Heart right ventricle (tissue), 16 donors: ENCODE results near the gene CDKAL1. TPM values are rescaled to one million over a fixed set of nuclear protein-coding genes. Genes with fewer than 3 reads are reported as not detected.
A peak's percentile ranks its signal among the peaks of the same experiment; 100 is the strongest.

ENCODE experiments used
- ATAC-seq, 8 donors: fragments of 200-7000 bp; cut with Tn5 transposase; one replicate each; pipeline ENCODE4 v1.9.1; 2020; ENCODE audit warnings: mild to moderate bottlenecking in 8 of 8, moderate library complexity in 8 of 8, moderate number of reproducible peaks in 1 of 8
- DNase-seq, 2 donors: peaks; one replicate each; pipeline ENCODE4 v3.0.0-alpha.2; 2020
- H3K27ac ChIP-seq, 10 donors: fragments of 200-600 bp; sonication (generic) in 2 of 10; one replicate each; pipeline versions ENCODE4 v1.5.0 to v1.8.0; 2020 to 2022; ENCODE audit warnings: mild to moderate bottlenecking in 3 of 10
- H3K27me3 ChIP-seq, 7 donors: fragments of 200-600 bp; one replicate each; pipeline ENCODE4 v1.8.0; 2021 to 2022; ENCODE audit warnings: mild to moderate bottlenecking in 2 of 7
- H3K36me3 ChIP-seq, 9 donors: fragments of 200-600 bp; sonication (generic) in 1 of 9; one replicate each; pipeline versions ENCODE4 v1.5.0 to v1.8.0; 2020 to 2022; ENCODE audit warnings: mild to moderate bottlenecking in 2 of 9
- H3K4me1 ChIP-seq, 9 donors: fragments of 200-600 bp; sonication (generic) in 1 of 9; one replicate each; pipeline versions ENCODE4 v1.5.0 to v1.8.0; 2020 to 2022; ENCODE audit warnings: mild to moderate bottlenecking in 4 of 9
- H3K4me3 ChIP-seq, 10 donors: fragments of 200-600 bp; sonication (generic) in 2 of 10; one replicate each; pipeline versions ENCODE4 v1.5.0 to v1.8.0; 2020 to 2022; ENCODE audit warnings: mild to moderate bottlenecking in 7 of 10, moderate library complexity in 2 of 10
- H3K9me3 ChIP-seq, 11 donors: fragments of 200-600 bp in 10 of 11; sonication (generic) in 2 of 11; one replicate each; pipeline versions ENCODE4 v1.5.0 to v1.8.0; 2013 to 2022; ENCODE audit warnings: mild to moderate bottlenecking in 2 of 11, control low read depth in 1 of 11, moderate library complexity in 1 of 11
- WGBS, 2 donors: extraction: QIAGEN DNeasy Blood & Tissue Kit; methylation state at CpG; one replicate each; pipeline ENCODE4 v1.1.7; 2013; ENCODE audit warnings: inconsistent platforms in 1 of 2; 5-methylcytosine and 5-hydroxymethylcytosine counted together
- intact Hi-C, 10 donors: fragments of 100-400 bp; cut with DNase I; formaldehyde crosslinking; loops; one replicate each; pipeline versions ENCODE4 v1.11.1 to v1.14.2; 2022
- polyA plus RNA-seq, 2 donors: library from polyadenylated mRNA; stranded (reverse); fragments of 200-250 nt; gene quantifications; one replicate each; pipeline ENCODE4 v1.2.3, GENCODE V29; 2013
- total RNA-seq, 10 donors: library from RNA; stranded (reverse); fragmentation: NEBNext Ultra II Directional in 3 of 10; extraction: Animal tissue kit (Norgen Biotek cat#: 25700) in 3 of 10; gene quantifications; one replicate each; pipeline versions ENCODE4 v1.2.1 to v1.2.4, GENCODE V29; 2021 to 2023
- TF ChIP-seq, protein P1 (sequence below), 9 donors: fragments of 200-600 bp; sonication (generic) in 2 of 9; IDR thresholded peaks; one replicate each; pipeline versions ENCODE4 v1.5.0 to v1.8.0; 2021 to 2022; ENCODE audit warnings: antibody characterized with exemption in 9 of 9, mild to moderate bottlenecking in 5 of 9, moderate library complexity in 1 of 9
- donor health status: Arrhythmogenic right ventricular cardiomyopathy.
- donor health status: ischemic (EF 13 %, LVEDD 7.1; RV severe dilation, severe dysfunction).
- donor health status: healthy with polysubstance abuse.
- donor health status: DM: no; HTN: yes; CAD: no.
- donor health status: DM: no; HTN: no; CAD: no.
- donor health status: ischemic (EF 25% LVEDD 6.9; RV normal size, moderate dysfunction).
- donor health status: ischemic (EF 25% LVEDD 5.7; RV mildly dilated, moderate dysfunction).
- donor health status: healthy.
- donor health status: DM: yes; HTN: yes; CAD: no.
- donor health status: Ischemic cardiomyopathy.
- donor health status: ischemic (EF 35%, LVEDD 5.7; RV mildly dilated, moderate dysfunction).
- donor health status: nonischemic (EF 11% LVEDD 7.7; RV severe dilation, severe dysfunction).
- donor health status: DM: yes; HTN: yes; CAD: no.
- donor health status: PGD.
- donor health status: ischemic (EF 29% LVEDD 5.4; RV normal size, mild dysfunction).
- donor health status: nonischemic (EF 23%, LVEDD 6.1; RV moderate dilation, normal function).

Gene CDKAL1
- total and polyA plus RNA-seq, 12 donors, result 3.2 to 14.0 (median 10.6) TPM

DNA sequence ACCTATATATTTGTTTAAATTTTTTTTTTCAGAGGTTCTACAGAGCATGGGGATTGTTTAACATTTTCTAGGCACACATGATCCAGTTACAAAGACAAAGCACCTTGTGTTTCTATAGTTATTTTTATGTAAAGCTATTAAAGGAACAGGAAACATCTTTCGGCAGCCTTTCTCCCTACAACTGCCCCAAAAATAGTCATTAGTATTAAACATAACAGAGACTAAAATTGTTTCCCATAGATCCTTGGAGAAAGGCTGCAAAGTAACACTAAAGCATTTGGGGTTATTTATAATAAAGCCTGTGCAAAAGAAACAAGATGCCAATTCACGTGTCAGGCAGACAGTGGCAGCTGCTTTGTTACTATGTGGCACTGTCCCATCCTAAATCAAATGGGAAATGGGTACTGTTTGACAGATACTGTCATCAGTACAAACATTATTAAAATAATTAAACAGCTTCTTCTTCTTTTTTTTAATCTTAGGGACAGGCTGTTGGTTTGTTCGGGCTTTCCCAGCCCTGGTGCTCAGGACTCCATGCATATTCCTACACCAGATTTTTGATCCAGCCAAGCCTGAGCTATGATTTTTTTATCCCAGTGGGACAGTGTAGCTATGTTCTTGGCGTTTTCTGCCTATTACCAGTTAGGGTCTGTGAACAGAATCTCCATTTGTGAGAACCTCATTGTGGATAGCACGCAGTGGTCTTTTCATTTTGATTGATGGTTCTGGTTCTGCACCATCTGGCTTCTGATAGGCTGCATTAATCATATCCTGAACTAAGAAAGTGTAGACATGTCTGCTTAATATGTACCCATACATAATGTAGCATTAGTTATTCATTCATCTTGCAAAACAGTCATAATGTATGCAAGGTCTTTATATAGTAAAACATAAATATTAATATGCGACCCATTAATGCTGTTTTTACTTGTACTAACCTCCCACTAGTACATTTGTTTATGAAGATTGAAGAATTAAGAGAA lies 598.9 kb downstream of the CDKAL1 start:
- H3K36me3 ChIP-seq, result no peaks in the 10 kb centered on the region
- no peaks in the 10 kb centered on the region for H3K27me3 ChIP-seq
- H3K4me3 ChIP-seq, result peak overlapping the region in 1 of 10 donors; percentile 3
- DNase-seq, result no peak
- peaks cover 0 to 23% (median 4%) of the 10 kb centered on the region in 9 donors for H3K4me1 ChIP-seq
- ATAC-seq, result peak in 4 of 8 donors; percentile 35 to 72 (median 43)
- no peak overlapping the region for H3K27ac ChIP-seq
- WGBS, 2 donors, result 46 to 51% methylated on average over 6 of the region's 6 CpGs
- H3K9me3 ChIP-seq, result no peaks in the 10 kb centered on the region
- intact Hi-C loops, result no loop called here
- TF ChIP-seq, protein P1, sequence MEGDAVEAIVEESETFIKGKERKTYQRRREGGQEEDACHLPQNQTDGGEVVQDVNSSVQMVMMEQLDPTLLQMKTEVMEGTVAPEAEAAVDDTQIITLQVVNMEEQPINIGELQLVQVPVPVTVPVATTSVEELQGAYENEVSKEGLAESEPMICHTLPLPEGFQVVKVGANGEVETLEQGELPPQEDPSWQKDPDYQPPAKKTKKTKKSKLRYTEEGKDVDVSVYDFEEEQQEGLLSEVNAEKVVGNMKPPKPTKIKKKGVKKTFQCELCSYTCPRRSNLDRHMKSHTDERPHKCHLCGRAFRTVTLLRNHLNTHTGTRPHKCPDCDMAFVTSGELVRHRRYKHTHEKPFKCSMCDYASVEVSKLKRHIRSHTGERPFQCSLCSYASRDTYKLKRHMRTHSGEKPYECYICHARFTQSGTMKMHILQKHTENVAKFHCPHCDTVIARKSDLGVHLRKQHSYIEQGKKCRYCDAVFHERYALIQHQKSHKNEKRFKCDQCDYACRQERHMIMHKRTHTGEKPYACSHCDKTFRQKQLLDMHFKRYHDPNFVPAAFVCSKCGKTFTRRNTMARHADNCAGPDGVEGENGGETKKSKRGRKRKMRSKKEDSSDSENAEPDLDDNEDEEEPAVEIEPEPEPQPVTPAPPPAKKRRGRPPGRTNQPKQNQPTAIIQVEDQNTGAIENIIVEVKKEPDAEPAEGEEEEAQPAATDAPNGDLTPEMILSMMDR (IDR thresholded peaks at IDR 0.05), result no peak

DNA sequence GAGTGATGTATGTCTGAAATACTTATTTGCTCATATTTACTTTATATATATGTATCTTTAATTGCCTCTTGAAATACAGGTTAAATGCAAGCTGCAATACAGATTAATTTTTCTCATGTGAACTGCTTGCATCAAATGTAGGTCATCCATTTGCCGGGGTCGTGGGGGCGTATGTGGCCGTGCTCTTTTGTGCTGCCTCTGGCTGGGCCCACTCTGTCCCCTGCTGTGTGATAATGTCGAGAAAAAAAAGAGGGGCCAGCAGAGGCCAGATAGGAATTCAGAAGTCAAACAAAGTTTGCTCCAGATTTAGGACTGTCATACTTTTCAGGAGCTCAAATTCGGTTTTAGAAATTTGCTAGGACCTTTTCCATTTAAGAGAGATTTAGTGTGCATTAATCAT lies 599.6 kb downstream of the CDKAL1 start:
- DNase-seq (no peak), ATAC-seq (no peak)
- no peaks in the 10 kb centered on the region for H3K27me3 ChIP-seq
- no peak overlapping the region for H3K4me3 ChIP-seq
- no peak overlapping the region for H3K27ac ChIP-seq
- intact Hi-C loops, result no loop called here
- TF ChIP-seq, protein P1 (IDR thresholded peaks at IDR 0.05), result no peak
- H3K9me3 ChIP-seq, result no peaks in the 10 kb centered on the region
- H3K36me3 ChIP-seq, result no peaks in the 10 kb centered on the region
- WGBS, 2 donors, result 66 to 67% methylated on average over 6 of the region's 6 CpGs
- H3K4me1 ChIP-seq, result peaks cover 0 to 23% (median 4%) of the 10 kb centered on the region in 9 donors

GRCh38 chr6:21134356-21134755 lies 600.1 kb downstream of the CDKAL1 start:
- Histone ChIP-seq H3K27me3 (no peaks in the 10 kb centered on the region), H3K27ac (no peak overlapping the region), H3K36me3 (no peaks in the 10 kb centered on the region), H3K4me1 (peaks cover 0 to 23% (median 4%) of the 10 kb centered on the region in 9 donors), H3K4me3 (no peak overlapping the region), H3K9me3 (no peaks in the 10 kb centered on the region)
- intact Hi-C loops, result no loop called here
- DNase-seq, result no peak
- TF ChIP-seq, protein P1 (IDR thresholded peaks at IDR 0.05), result no peak
- no peak for ATAC-seq
- 96 to 97% methylated on average over 4 of the region's 4 CpGs for WGBS, 2 donors

DNA sequence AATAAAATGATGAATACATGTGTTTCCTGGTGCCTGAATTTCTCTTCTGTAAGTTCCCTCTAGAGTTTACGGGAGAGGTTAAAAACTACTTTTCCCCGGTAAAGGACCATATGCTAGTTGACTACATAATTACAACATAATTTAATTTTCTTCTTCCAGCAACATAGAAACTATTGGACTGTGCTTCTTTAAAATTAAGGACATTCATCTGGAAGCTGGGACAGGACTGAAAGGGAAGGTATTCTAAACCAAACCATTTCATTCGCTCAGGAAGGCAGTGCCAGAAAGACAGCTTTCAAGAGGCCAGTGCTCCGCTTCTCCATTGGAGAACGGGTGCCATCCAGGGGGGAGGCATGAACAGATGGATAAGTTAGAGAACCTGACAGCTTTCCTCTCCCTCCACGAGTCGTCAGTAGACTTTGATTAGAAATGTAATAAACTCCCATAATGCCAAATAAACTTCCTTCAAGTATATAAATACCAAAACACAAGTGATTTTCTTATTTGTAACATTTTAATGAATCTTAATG lies 601.3 kb downstream of the CDKAL1 start:
- ATAC-seq (no peak), DNase-seq (no peak)
- no peaks in the 10 kb centered on the region for H3K36me3 ChIP-seq
- intact Hi-C loops, result no loop called here
- TF ChIP-seq, protein P1 (IDR thresholded peaks at IDR 0.05), result no peak
- no peaks in the 10 kb centered on the region for H3K9me3 ChIP-seq
- no peak overlapping the region for H3K4me3 ChIP-seq
- H3K27me3 ChIP-seq, result no peaks in the 10 kb centered on the region
- WGBS, 2 donors, result 97 to 100% methylated on average over 7 of the region's 7 CpGs
- peaks cover 0 to 23% (median 4%) of the 10 kb centered on the region in 9 donors for H3K4me1 ChIP-seq
- no peak overlapping the region for H3K27ac ChIP-seq
